Transverse colon (tissue), 3 donors: ENCODE data around the gene TTPAL.

Experiments used
- POLR2A ChIP-seq: fragments of 450-650 bp; IDR thresholded peaks from one replicate; pipeline ENCODE4 v1.6.1; 2016; ENCODE audit warnings: antibody characterized with exemption, mild to moderate bottlenecking, moderate library complexity
- TF ChIP-seq, protein P1 (sequence below), 5 experiments: fragments of 200-600 bp in 3 of 5; fragments of 450-650 bp in 2 of 5; sonication (generic) in 3 of 5; IDR thresholded peaks; 1 replicate in 2 of 5; 2 replicates in 3 of 5; pipeline ENCODE4 v1.5.1; 2016 to 2017; ENCODE audit warnings: antibody characterized with exemption in 5 of 5, inconsistent platforms in 3 of 5, mild to moderate bottlenecking in 2 of 5, moderate library complexity in 1 of 5

DNA sequence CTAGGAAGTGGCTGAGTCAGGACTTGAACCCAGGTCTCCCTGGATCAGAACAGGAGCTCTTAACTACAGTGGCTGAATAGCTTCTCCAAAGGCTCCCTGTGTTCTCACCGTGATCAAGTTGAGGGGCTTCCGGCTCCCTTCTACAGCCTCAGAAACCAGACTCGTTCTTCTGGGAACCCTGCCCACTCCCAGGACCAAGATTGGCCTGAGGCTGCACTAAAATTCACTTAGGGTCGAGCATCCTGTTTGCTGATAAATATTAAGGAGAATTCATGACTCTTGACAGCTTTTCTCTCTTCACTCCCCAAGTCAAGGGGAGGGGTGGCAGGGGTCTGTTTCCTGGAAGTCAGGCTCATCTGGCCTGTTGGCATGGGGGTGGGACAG, 44.6 kb upstream of the TTPAL start:
- TF ChIP-seq, protein P1, sequence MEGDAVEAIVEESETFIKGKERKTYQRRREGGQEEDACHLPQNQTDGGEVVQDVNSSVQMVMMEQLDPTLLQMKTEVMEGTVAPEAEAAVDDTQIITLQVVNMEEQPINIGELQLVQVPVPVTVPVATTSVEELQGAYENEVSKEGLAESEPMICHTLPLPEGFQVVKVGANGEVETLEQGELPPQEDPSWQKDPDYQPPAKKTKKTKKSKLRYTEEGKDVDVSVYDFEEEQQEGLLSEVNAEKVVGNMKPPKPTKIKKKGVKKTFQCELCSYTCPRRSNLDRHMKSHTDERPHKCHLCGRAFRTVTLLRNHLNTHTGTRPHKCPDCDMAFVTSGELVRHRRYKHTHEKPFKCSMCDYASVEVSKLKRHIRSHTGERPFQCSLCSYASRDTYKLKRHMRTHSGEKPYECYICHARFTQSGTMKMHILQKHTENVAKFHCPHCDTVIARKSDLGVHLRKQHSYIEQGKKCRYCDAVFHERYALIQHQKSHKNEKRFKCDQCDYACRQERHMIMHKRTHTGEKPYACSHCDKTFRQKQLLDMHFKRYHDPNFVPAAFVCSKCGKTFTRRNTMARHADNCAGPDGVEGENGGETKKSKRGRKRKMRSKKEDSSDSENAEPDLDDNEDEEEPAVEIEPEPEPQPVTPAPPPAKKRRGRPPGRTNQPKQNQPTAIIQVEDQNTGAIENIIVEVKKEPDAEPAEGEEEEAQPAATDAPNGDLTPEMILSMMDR (IDR thresholded peaks at IDR 0.05), result no peak
- TF ChIP-seq POLR2A, result no peak
